Endothelial cell of hepatic sinusoid (primary cell): ENCODE measurements around the gene SLC7A7.
"Not testable (repeated sequence)": the region's sequence is repeated elsewhere in the genome, so short reads cannot be mapped to it uniquely, and the experiment has no call there.

Source experiments
- in situ Hi-C: cut with HindIII; loops from 2 replicates; pipeline ENCODE4 v1.10.0; 2017; ENCODE audit warnings: low sequenced_read_pairs

Gene SLC7A7

DNA sequence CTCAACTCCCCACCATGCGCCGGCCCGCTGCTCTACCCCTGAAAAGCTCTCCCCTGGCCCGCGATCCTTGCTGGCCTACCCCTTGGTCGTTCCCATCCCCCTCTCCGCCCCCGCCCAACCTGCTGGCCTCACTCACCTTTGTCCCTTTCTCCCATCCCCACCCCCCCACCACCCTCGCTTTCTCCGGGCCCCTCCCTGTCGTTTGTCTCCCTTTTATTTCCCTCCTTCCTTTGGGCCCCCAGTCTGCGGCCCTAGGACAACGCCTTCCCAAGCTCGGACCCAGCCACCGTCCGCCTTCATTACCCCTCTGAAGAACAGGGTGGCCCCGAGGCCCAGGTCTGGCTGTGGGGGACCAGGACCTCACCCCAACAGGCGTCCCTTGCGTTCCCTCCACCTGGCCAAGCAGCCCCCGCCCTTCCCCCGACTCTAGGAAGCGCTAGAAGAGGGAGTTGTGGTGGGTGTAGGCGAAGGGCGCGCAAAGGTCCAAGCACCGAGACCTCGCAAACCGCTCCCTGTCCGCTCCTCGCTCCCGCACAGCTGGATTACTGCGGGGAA is 6.9 kb upstream of the SLC7A7 start:
- in situ Hi-C loops, result no loop called here

DNA sequence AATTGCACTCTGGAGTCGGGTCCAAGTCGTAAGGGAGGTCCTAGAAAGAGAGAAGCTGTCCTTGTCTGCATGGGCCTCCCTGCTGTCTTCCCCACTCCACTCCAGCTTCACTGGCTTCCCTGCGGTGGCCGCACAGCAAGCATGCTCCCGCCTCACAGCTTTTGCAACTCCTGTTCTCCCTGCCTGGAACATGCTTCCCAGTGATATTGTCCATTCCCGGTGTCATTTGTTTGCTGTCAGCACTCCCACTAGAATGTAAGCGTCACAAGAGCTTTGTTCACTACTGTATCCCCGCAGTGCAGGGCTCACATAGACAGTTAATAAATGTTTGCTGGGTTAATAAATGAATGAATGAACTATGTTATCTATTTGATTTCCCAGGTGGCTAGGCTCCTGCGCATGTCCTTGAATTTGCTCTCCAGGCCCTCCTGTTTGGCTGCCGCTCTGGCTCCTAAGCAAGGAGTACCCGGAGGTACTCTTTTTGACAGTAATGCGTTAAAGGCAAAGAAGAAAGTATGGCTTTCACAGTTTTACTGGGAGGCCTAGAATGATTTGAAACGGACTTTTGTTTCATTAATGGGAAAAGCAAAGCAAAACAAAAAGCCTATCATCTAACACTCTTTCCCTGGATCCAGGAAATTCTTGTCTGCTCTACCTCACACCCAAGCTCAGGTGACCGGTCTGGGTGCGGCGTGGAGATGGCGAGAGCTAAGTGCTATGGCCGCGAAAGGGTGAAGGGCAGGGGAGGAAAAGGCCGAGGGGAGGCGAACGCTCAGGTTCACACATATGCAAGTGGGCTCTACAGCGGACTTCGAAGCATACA is 6.2 kb upstream of the SLC7A7 start:
- in situ Hi-C loops, result no loop called here

DNA sequence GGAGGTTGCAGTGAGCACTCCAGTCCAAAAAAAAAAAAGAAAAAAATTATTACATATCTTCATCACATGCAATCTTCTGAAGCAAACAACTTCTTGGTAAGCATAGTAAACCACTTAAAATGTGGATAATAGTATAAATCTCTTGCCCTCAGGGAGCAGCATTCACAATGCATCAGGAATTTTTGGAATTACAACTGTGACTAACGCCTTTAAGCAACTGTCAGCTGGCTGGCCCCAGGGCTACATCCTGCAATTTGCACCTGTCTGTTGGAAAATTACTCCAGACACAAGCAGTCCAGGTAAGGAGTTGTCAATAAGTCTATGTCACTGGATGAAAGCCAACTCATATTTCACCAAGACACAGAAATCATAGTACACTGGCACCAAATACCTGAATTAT is 5.5 kb upstream of the SLC7A7 start:
- in situ Hi-C loops, result no loop called here

DNA sequence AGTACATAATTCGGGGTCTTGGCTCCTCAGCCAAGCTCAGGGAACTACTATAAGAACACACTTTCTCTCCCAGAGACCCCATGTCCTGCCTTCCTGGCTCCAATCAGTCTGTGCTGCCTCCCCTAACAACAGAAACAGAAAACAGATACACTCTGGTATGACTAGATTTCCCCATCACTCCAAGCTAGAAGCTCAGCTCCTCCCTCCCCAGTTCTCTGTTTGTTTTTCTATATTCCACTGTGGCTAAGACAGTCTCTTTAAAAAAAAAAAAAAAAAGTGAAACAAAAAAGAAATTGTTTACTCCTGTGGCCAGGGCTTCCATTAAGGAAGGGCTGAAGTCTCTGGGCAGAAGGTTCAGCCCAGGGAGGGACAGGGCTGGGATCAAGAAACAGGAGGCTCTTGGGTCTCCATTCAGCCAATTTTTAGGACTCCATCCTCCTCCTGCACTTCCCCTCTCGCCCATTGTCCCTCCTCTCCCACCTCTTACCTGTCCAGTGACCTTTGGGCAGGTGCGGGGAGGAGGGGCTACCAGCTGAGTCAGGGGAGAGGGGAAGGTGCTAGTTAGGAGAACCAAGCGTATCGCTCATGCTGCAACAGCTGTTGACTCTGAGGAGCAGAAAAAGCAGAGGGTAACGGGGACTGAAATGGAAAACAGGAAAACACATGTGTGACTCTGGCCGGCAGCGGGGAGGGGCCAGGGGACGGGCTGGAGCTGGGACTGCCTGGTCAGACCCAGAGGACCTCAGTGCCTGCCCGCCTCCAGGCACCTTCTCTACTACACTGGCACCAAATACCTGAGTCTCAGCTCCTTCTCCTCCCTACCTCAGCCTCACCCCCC is 4.1 kb upstream of the SLC7A7 start:
- in situ Hi-C loops, result no loop called here

DNA sequence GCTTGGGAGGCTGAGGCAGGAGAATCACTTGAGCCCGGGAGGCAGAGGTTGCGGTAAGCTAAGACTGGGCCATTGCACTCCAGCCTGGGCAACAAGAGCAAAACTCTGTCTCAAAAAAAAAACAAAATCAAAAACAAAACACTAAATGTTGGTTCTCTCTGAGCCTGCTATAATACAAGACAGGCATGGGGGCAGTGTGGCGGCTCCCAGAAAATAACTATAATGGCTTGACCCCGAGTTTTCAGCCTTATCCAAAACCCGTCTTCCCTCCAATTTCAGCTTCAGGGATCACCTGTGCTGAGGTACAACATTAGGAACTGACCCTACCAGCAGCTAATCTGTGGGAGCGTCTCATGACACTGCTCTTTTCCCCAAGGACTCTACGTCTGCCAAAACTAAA is 862 bp downstream of the SLC7A7 start:
- in situ Hi-C loops, result no loop called here

DNA sequence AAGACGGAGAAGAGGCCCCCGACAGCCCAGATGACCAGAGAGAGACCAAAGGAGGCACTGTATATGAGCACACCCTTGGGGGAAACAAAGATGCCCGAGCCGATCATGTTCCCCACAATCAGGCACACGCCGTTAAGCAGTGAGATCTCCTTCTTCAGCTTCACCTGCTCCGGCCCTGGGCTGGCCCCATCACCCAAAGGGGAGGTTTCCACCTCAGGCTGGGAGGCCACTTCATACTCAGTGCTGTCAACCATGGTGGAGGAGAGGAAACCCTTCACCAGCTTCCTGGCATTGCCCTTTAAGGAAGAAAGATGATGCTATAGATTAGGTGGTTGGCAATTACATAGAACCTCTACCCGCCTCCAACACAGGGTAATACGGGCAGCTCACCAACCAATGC is 2.1 kb downstream of the SLC7A7 start:
- in situ Hi-C loops, result no loop called here

DNA sequence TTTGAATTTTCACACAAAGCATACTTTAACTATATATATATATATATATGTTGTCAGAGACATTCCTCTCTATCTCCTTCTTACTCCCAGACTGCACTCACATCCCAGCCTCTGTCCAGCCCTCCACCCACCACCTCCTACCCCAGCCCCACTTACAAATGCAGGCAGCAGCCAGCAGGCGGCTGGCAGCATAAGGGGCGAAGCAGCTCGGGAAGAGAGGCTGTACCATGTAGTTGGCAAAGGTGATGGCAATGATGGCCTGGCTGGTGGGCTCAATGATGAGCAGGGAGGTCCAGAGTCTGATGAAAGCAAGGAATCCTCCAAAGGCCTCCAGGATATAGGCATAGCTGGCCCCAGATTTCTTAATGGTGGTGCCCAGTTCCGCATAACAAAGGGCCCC is 2.5 kb downstream of the SLC7A7 start:
- in situ Hi-C loops, result no loop called here

DNA sequence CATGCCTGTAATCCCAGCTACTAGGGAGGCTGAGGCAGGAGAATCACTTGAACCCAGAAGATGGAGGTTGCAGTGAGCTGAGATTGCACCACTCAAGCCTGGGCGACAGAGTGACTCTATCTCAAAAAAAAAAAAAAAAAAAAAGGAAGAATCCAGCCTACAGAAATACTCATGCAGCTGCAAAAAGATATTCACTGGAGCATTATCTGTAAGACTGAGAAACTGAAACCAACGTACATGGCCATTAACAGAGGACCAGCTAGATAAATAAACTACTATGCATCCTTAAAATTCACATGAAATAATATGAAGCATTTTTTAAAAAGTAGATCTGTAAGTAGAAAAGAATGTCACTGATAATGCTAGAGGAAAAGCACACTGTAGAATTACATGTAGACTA is 3.5 kb downstream of the SLC7A7 start:
- in situ Hi-C loops, result no loop called here

DNA sequence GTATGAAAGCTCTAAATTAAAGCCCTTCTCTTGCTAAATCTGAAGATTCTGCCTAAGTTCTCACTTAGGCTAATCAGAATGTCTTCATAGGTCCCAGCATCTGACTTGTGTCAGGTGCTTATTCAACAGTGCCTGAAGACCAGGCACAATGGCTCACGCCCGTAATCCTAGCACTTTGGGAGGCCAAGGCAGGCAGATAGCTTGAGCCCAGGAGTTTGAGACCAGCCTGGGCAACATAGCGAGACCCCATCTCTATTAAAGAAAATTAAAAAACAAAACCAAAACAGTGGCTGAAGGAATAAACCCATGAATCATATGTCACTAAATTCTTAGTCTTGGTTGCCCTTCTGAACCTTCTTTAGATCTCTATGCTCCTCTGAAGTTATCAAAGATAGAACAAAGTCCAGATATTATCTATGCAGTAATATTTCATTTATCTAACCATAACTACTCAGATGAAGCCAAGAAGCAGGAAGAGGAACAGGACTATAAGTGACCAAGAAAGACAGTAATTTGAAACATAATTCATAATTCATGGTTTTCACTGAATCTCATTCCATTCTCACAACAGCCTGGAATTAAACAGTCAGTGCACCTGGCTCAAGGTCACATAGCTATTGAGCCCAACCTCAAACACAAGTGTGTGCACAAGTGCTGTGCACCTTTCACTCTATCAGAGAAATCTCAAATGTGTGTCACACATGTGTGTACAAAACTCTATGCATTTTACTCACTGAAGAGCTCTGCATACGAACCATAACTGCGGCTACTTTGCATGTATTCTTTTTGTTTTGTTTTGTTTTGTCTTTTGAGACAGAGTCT is 6.6 kb downstream of the SLC7A7 start:
- in situ Hi-C loops, result no loop called here

DNA sequence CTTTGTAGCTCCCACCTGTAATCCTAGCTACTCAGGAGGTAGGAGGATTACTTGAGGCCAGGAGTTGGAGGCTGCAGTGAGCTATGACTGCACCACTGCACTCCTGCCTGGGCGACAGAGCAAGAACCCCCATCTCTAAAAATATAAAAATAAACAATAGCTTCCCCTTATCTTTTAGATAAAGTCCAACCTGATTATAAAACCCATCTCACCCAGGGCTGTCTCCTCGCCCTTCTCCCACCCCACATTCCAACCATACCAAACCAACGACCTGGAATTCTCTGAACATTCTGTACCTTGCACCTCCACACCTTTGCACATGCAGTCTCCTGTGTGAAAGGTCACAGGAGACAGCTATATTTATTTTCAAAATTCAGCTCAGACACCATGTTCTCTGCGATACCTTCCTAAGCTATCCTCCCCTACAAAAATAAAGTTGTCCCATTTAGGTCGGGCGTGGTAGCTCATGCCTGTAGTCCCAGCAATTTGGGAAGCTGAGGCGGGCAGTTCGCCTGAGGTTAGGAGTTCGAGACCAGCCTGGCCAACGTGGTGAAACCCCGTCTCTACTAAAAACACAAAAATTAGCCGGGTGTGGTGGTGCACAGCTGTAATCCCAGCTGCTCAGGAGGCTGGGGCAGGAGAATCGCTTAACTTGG is 7.7 kb downstream of the SLC7A7 start:
- in situ Hi-C loops, result no loop called here

DNA sequence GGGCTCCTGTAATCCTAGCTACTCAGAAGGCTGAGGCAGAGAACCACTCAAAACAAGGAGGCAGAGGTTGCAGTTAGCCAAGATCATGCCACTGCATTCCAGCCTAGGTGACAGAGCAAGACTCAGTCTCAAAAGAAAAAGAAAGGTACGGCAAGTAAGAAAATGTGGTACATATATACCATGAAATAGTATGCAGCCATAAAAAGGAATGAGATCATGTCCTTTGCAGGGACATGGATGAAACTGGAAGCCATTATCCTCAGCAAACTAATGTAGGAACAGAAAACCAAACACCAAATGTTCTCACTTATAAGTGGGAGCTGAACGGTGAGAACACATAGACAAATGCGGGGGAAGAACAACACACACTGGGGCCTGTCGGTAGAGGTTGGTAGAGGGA is 10.0 kb downstream of the SLC7A7 start:
- in situ Hi-C loops, result not testable (repeated sequence)

DNA sequence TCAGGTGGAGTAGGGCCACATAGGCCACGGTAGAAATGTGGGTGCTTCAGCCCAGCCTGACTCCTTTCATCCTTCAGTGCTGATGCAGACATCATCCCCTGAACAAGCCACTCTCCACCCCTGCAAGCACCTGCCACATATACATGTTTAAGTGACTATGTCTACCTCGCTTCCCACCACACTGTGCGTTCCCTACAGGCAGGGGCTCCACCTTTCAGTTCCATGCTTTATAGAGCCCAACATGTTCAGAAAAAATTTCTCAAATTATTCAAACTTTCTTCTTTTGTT is 11.6 kb downstream of the SLC7A7 start:
- in situ Hi-C loops, result no loop called here

DNA sequence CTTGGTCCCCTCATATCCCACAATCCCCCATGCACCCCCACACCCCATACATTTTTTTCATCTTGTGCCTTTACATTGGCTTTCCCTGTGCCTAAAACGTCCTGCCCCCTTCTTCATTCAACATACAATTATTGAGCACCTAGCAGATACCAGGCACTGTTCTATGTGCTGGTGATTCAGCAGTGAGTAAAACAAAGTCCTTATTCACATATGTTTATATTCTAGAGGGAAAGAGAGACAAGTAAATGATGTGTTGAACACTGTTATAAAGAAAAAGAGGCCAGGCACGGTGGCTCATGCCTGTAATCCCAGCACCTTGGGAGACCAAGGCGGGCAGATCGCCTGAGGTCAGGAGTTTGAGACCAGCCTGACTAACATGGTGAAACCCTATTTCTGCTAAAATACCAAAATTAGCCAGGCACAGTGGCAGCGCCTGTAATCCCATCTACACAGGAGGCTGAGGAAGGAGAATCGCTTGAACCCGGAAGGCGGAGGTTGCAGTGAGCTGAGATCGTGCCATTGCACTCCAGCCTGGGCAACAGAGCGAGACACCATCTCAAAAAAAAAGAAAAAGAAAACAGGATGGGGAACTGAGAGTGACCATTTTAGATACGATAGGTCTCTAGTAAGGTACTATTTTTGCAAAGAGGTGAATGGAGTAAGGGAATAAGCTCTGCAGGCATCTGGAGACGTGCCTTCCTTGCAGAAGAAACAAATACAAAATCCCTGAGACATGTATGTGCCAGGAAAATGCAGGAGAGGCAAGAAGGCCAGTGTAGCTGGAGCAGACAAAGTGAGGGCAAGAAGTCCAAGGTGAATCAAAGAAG is 12.2 kb downstream of the SLC7A7 start:
- in situ Hi-C loops, result no loop called here

DNA sequence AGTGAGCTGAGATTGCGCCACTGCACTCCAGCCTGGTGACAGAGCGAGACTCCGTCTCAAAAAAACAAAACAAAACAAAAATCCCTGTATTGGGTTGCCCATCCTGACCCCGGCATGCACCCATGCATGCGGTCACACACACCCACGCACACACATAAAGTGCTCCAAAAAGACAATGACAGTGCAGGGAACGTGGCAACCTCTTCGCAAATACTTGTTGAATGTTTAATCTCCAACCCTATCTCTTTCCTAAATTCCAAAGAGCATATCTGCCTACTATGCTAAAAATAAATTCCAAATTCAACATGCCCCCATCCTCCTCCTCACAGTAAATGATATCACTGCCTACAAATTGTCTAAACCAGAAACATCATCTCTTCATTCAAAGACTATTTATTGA is 13.5 kb downstream of the SLC7A7 start:
- in situ Hi-C loops, result no loop called here

DNA sequence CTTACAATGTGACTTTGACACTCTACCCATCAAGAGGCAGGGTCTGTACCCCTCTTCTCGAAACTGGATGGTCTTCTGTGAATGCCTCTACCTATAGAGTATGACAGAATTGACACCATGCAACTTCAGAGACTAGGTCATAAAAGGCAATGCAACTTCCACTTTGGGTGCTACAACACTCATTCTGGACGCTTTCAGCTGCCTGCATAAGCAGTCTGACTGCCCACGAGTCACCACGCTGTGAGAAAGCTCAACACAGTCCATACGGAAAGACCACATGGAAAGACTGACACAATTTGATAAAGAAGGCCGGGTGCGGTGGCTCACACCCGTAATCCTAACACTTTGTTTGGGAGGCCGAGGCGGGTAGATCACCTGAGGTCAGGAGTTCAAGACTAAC is 14.9 kb downstream of the SLC7A7 start:
- in situ Hi-C loops, result no loop called here

DNA sequence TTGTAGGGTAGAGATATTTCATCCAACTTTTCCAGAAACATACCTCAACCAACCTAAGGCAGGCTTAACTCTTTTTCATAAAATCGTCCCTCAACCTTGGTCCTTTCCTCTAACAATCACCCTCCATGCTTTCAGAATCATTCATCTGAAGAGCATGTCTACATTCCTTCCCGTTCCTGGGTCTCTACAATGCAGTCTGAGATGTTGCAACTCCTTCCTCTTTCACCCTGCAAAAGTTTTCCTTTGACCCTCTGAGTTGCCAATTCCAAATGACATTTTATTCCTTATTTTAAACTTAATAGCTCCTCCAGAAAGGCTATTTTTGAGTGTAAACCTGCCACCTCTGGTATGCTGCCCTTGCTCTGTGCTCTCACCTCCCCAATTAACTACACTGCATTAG is 16.7 kb downstream of the SLC7A7 start:
- in situ Hi-C loops, result no loop called here

DNA sequence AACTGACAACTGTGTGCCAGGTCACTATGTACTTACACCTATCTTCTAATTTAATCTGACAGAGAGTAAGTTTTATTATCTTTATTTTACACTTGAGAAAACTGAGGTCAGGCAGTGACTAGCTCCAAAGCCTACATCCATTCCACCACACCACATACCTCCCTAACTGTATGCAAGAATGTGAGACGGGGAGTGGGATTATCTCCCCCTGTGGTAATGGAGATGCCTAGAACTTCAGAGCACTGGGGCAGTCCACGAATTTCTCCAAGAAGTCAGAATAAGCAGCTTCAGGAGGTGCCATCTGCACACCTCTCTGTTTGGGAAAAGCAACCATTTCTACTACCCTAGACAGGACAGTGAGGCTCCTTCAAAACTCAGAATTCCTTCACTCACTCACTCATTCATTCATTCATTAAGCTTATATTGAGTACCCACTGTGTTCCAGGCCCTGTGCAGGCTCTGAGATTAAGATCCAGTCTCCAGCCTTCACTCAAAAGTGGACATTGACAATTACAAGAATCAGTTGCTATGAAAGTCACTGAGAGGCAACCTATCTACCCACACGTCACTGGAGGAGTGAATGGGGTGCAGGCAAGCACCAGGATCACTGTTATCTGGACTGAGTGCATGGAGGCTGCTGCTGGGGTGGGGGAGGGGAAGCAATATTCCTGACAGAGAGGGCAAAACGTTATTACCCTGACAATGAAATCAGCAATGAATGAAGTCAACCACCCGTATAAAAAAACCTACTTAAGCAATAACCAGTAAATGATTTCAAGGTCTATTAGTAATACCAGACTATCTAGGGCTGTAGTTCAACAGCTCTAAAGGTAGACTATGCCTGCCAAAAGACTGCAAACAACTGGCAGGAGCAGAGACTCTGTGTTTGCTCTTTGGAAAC is 18.0 kb downstream of the SLC7A7 start:
- in situ Hi-C loops, result no loop called here

DNA sequence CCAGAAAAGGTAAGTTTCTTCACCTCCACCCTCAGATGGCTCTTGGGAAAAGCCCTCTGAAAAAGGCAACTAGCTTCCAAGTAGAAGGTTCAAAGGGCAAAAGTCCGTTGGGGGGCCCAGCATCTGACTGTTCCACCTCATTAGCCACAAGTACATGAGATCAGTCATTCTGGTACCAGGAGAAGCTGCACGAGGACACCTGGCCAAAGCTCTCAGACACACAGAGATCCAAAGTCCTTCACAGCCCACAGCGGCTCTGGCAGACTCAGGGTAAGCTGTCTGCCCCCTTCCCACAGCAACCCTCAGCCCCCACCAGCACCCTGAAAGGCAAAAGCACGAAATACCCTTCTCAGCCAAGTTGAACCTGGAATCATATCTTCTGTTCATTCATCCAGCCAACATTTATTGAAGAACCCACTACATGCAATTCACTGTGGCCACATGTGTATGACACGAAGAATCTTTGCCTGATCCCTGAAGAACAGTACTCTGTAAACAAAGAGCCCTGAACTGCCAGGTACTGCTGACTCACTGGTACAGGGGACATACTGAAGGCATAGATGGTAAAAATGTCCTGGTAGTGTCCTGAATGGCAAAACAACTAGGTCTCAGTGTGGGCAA is 19.0 kb downstream of the SLC7A7 start:
- in situ Hi-C loops, result no loop called here

DNA sequence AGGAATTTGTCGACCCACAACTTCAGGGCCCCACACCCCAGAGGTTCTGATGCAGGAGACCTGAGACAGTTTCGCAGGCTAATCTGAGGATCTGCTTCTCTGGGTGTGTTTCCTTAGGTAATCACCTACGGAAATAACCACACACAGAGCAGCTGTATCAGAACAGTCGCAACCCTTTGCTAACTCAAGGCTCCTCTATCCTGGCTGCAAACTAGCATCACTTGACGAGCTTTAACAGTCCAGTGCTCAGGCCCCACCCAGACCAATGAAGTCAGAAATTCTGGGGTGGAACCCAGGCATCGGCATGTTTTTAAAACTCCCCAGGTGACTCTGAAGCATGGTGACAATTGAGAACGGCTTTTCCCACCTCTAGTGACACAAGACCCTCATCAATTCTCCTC is 20.7 kb downstream of the SLC7A7 start:
- in situ Hi-C loops, result no loop called here
